ENCODE results near the gene TTC7B.
A peak's percentile ranks its signal among the peaks of the same experiment; 100 is the strongest.

TTC7B gene

GRCh38 chr14:90715495-90715894, 100.7 kb downstream of the TTC7B start:
- no peak for DNase-seq (ENCODE audit: low spot score)
- no peaks in the 10 kb centered on the region; the same call in 1 of the 2 replicates for H3K36me3 ChIP-seq (ENCODE audit: low read depth)
- no peaks in the 10 kb centered on the region for H3K4me1 ChIP-seq (ENCODE audit: insufficient read depth, poor library complexity, severe bottlenecking)
- H3K4me3 ChIP-seq (ENCODE audit: severe bottlenecking), result no peak overlapping the region
- no peak for ATAC-seq (ENCODE audit: low read depth)
- H3K27me3 ChIP-seq (ENCODE audit: insufficient read depth, poor library complexity, severe bottlenecking), result no peaks in the 10 kb centered on the region
- no peak overlapping the region for H3K27ac ChIP-seq (ENCODE audit: poor library complexity, severe bottlenecking)
- TF ChIP-seq, protein P1, sequence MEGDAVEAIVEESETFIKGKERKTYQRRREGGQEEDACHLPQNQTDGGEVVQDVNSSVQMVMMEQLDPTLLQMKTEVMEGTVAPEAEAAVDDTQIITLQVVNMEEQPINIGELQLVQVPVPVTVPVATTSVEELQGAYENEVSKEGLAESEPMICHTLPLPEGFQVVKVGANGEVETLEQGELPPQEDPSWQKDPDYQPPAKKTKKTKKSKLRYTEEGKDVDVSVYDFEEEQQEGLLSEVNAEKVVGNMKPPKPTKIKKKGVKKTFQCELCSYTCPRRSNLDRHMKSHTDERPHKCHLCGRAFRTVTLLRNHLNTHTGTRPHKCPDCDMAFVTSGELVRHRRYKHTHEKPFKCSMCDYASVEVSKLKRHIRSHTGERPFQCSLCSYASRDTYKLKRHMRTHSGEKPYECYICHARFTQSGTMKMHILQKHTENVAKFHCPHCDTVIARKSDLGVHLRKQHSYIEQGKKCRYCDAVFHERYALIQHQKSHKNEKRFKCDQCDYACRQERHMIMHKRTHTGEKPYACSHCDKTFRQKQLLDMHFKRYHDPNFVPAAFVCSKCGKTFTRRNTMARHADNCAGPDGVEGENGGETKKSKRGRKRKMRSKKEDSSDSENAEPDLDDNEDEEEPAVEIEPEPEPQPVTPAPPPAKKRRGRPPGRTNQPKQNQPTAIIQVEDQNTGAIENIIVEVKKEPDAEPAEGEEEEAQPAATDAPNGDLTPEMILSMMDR (IDR thresholded peaks at IDR 0.05; ENCODE audit: poor library complexity, severe bottlenecking), result no peak
- no peaks in the 10 kb centered on the region for H3K9me3 ChIP-seq (ENCODE audit: severe bottlenecking)

- Histone ChIP-seq H3K27me3 (ENCODE audit: insufficient read depth, poor library complexity, severe bottlenecking) (no peaks in the 10 kb centered on the region), H3K4me3 (ENCODE audit: severe bottlenecking) (no peak overlapping the region), H3K9me3 (ENCODE audit: severe bottlenecking) (no peaks in the 10 kb centered on the region), H3K4me1 (ENCODE audit: insufficient read depth, poor library complexity, severe bottlenecking) (no peaks in the 10 kb centered on the region), H3K36me3 (ENCODE audit: low read depth) (no peaks in the 10 kb centered on the region; the same call in 1 of the 2 replicates), H3K27ac (ENCODE audit: poor library complexity, severe bottlenecking) (no peak overlapping the region)
- ATAC-seq (ENCODE audit: low read depth), result peak; percentile 51; the same call in 1 of the 3 replicates
- DNase-seq (ENCODE audit: low spot score), result no peak
- TF ChIP-seq, protein P1 (IDR thresholded peaks at IDR 0.05; ENCODE audit: poor library complexity, severe bottlenecking), result no peak
Observed at GRCh38 chr14:90714811-90715210, 101.4 kb downstream of the TTC7B start.

- no peaks in the 10 kb centered on the region for H3K27me3 ChIP-seq (ENCODE audit: insufficient read depth, poor library complexity, severe bottlenecking)
- no peaks in the 10 kb centered on the region for H3K4me1 ChIP-seq (ENCODE audit: insufficient read depth, poor library complexity, severe bottlenecking)
- no peak overlapping the region for H3K4me3 ChIP-seq (ENCODE audit: severe bottlenecking)
- TF ChIP-seq, protein P1 (IDR thresholded peaks at IDR 0.05; ENCODE audit: poor library complexity, severe bottlenecking), result no peak
- H3K36me3 ChIP-seq (ENCODE audit: low read depth), result no peaks in the 10 kb centered on the region
- no peak overlapping the region for H3K27ac ChIP-seq (ENCODE audit: poor library complexity, severe bottlenecking)
- no peak for DNase-seq (ENCODE audit: low spot score)
- ATAC-seq (ENCODE audit: low read depth), result no peak
- no peaks in the 10 kb centered on the region for H3K9me3 ChIP-seq (ENCODE audit: severe bottlenecking)
Observed at GRCh38 chr14:90704738-90705392, 111.4 kb downstream of the TTC7B start.

DNA sequence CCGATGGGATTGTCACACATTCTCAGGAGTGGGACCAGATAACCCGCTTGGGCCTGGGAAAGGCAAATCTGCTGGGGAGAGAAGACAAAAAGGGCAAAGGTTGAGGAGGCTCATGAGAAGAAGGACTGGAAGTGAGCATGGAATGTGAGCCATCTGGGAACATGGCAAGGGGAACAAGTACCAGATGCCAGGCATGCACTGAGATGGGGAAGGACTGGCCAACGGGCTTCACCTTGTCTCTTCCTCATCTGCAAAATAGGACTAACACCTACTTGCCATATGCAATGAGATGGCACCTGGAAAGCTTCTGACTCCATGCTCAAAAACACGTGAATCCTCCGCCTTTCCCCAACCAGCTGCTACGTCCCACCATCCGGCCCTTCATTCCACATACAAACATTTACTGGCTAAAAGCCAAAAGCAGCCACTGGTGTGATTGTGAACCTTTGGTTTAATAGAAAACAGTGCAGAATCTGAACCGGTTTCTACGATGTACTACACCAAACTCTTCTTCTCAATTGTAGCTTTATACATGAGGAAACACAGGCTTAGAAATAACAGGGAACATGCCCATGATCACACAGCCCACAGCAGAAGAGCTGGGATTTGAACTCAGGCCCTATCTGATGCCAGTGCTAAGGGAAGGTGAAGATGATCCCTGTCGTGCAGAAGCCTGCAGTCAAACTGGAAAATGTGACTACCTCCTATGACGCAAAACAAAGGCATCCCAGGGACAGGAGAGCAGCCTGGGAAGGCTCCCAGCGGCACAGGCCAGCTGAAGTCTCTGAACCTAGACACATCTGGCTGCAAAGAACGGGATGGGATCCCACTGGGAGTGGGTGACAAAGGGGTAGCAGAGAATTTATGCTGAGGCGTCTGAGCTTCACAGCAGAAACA, 112.1 kb downstream of the TTC7B start:
- DNase-seq (ENCODE audit: low spot score) (no peak), ATAC-seq (ENCODE audit: low read depth) (no peak; the same call in 2 of the 3 replicates)
- Histone ChIP-seq H3K36me3 (ENCODE audit: low read depth) (no peaks in the 10 kb centered on the region), H3K27ac (ENCODE audit: poor library complexity, severe bottlenecking) (no peak overlapping the region), H3K9me3 (ENCODE audit: severe bottlenecking) (no peaks in the 10 kb centered on the region), H3K27me3 (ENCODE audit: insufficient read depth, poor library complexity, severe bottlenecking) (no peaks in the 10 kb centered on the region), H3K4me1 (ENCODE audit: insufficient read depth, poor library complexity, severe bottlenecking) (no peaks in the 10 kb centered on the region), H3K4me3 (ENCODE audit: severe bottlenecking) (no peak overlapping the region)
- TF ChIP-seq, protein P1 (IDR thresholded peaks at IDR 0.05; ENCODE audit: poor library complexity, severe bottlenecking), result no peak

Data from RWPE2 (cell line).